H1 (cell line): ENCODE measurements around the gene MIR17HG. TPM values are rescaled to one million over a fixed set of nuclear protein-coding genes. Genes with fewer than 3 reads are reported as not detected.

Source experiments
- CTCF ChIA-PET: fragments of 300-600 bp; sonication (Branson Sonifier 250); formaldehyde crosslinking; loops from one replicate; lab custom pipeline; 2021; ENCODE audit not compliant: partially characterized antibody; lab: Charles Lee
- POLR2A ChIA-PET: fragments of 300-600 bp; sonication (Branson Sonifier 250); formaldehyde crosslinking; loops from one replicate; lab custom pipeline; 2021; ENCODE audit warnings: inconsistent platforms; ENCODE audit not compliant: partially characterized antibody; lab: Charles Lee
- DNase-seq, 2 experiments: peaks; one replicate each; pipeline versions ENCODE4 v3.0.0 to v3.0.0-alpha.2; 2010 to 2022; ENCODE audit warnings: low spot score in 2 of 2, low read depth in 1 of 2, mixed read lengths in 1 of 2
- FAIRE-seq: peaks from 2 replicates; lab custom pipeline; 2011; peaks lifted over from hg19 to GRCh38; lab: Jason Lieb, UNC
- H2AFZ ChIP-seq: 2 replicates; pipeline ENCODE4 v1.8.1; 2012; ENCODE audit warnings: low read length, inconsistent platforms
- H2AK5ac ChIP-seq: 2 replicates; pipeline ENCODE4 v1.6.1; 2013; ENCODE audit warnings: low read depth, low read length
- H2BK120ac ChIP-seq: replicated peaks from 2 replicates; pipeline ENCODE3; 2013; ENCODE audit warnings: low read depth, low read length, inconsistent platforms
- H2BK12ac ChIP-seq: 2 replicates; pipeline ENCODE4 v1.6.1; 2013; ENCODE audit warnings: low read depth, low read length
- H2BK15ac ChIP-seq: 2 replicates; pipeline ENCODE4 v1.6.1; 2013; ENCODE audit warnings: low read length
- H2BK20ac ChIP-seq: 2 replicates; pipeline ENCODE4 v1.6.1; 2013; ENCODE audit warnings: low read length
- H2BK5ac ChIP-seq: 2 replicates; pipeline ENCODE4 v1.6.1; 2013; ENCODE audit warnings: low read depth, low read length
- H3K14ac ChIP-seq: 2 replicates; pipeline ENCODE4 v1.6.1; 2013; ENCODE audit warnings: inconsistent platforms; ENCODE audit not compliant: insufficient read length
- H3K18ac ChIP-seq: 2 replicates; pipeline ENCODE4 v1.6.1; 2013; ENCODE audit warnings: low read length; ENCODE audit errors: extremely low read depth
- H3K23ac ChIP-seq: 2 replicates; pipeline ENCODE4 v1.6.1; 2013; ENCODE audit warnings: inconsistent platforms; ENCODE audit not compliant: insufficient read length
- H3K23me2 ChIP-seq: 2 replicates; pipeline ENCODE4 v1.6.1; 2013; ENCODE audit warnings: low read depth, low read length
- H3K27ac ChIP-seq: 2 replicates; pipeline ENCODE4 v1.6.1; 2011; ENCODE audit warnings: low read depth, low read length, inconsistent platforms
- H3K27me3 ChIP-seq, 4 experiments: replicated peaks in 1 of 4; 1 replicate in 1 of 4; 2 replicates in 3 of 4; pipeline versions ENCODE4 v1.6.1 to v1.8.1; 2011 to 2013; ENCODE audit warnings: low read length in 3 of 4, mild to moderate bottlenecking in 3 of 4, inconsistent platforms in 2 of 4, mixed read lengths in 2 of 4, moderate library complexity in 1 of 4; ENCODE audit not compliant: control insufficient read depth in 3 of 4, insufficient read depth in 3 of 4; ENCODE audit errors: extremely low read depth in 1 of 4
- H3K36me3 ChIP-seq, 4 experiments: 2 replicates each; pipeline versions ENCODE4 v1.6.1 to v1.8.1; 2011 to 2013; ENCODE audit warnings: mild to moderate bottlenecking in 4 of 4, low read length in 3 of 4, moderate library complexity in 2 of 4, control low read depth in 1 of 4, inconsistent platforms in 1 of 4; ENCODE audit not compliant: insufficient read depth in 4 of 4, control insufficient read depth in 2 of 4
- H3K4ac ChIP-seq: replicated peaks from 2 replicates; pipeline ENCODE3; 2013; ENCODE audit warnings: low read length, low read depth, mixed read lengths, inconsistent platforms; ENCODE audit not compliant: insufficient read length
- H3K4me1 ChIP-seq, 4 experiments: replicated peaks in 1 of 4; 1 replicate in 1 of 4; 2 replicates in 3 of 4; pipeline versions ENCODE4 v1.6.1 to v1.8.1; 2011 to 2013; ENCODE audit warnings: low read length in 3 of 4, inconsistent platforms in 2 of 4, mixed read lengths in 1 of 4; ENCODE audit not compliant: insufficient read depth in 4 of 4, control insufficient read depth in 3 of 4
- H3K4me2 ChIP-seq, 2 experiments: 2 replicates each; pipeline versions ENCODE4 v1.6.1 to v1.8.1; 2011 to 2013; ENCODE audit warnings: low read depth in 2 of 2, low read length in 2 of 2, control low read depth in 1 of 2, inconsistent platforms in 1 of 2, mild to moderate bottlenecking in 1 of 2; ENCODE audit not compliant: insufficient read depth in 1 of 2
- H3K4me3 ChIP-seq, 4 experiments: fragments of 200-600, 300-600 bp in 1 of 4; sonication (generic), shearing (Covaris generic), sonication (Bioruptor Twin) in 1 of 4; 2 replicates each; pipeline versions ENCODE4 v1.5.1 to v1.8.1; 2011 to 2016; ENCODE audit warnings: low read length in 4 of 4, low read depth in 3 of 4, control low read depth in 2 of 4, inconsistent platforms in 2 of 4, mild to moderate bottlenecking in 2 of 4, mixed read lengths in 1 of 4, moderate library complexity in 1 of 4; ENCODE audit not compliant: insufficient read depth in 2 of 4; ENCODE audit errors: extremely low read depth in 1 of 4
- H3K56ac ChIP-seq: replicated peaks from 2 replicates; pipeline ENCODE3; 2013; ENCODE audit warnings: low read depth, mild to moderate bottlenecking, mixed read lengths, low read length, inconsistent platforms; ENCODE audit not compliant: insufficient read length
- H3K79me1 ChIP-seq: 2 replicates; pipeline ENCODE4 v1.6.1; 2013; ENCODE audit warnings: low read depth, low read length, control low read depth
- H3K79me2 ChIP-seq, 2 experiments: 2 replicates each; pipeline versions ENCODE4 v1.6.1 to v1.8.1; 2012 to 2013; ENCODE audit warnings: low read length in 2 of 2, mild to moderate bottlenecking in 2 of 2, inconsistent platforms in 1 of 2; ENCODE audit not compliant: insufficient read depth in 2 of 2, control insufficient read depth in 1 of 2
- H3K9ac ChIP-seq, 4 experiments: replicated peaks in 1 of 4; 1 replicate in 1 of 4; 2 replicates in 3 of 4; pipeline versions ENCODE4 v1.6.1 to v1.8.1; 2011 to 2013; ENCODE audit warnings: low read depth in 3 of 4, low read length in 3 of 4, control low read depth in 2 of 4, mild to moderate bottlenecking in 2 of 4, moderate library complexity in 2 of 4, inconsistent platforms in 1 of 4; ENCODE audit errors: extremely low read depth in 1 of 4
- H3K9me3 ChIP-seq, 2 experiments: 2 replicates each; pipeline versions ENCODE4 v1.6.1 to v1.8.1; 2012 to 2013; ENCODE audit warnings: mild to moderate bottlenecking in 2 of 2, moderate library complexity in 2 of 2, control low read depth in 1 of 2, inconsistent platforms in 1 of 2, low read depth in 1 of 2, low read length in 1 of 2, mixed read lengths in 1 of 2; ENCODE audit not compliant: insufficient read depth in 2 of 2
- H4K20me1 ChIP-seq, 2 experiments: replicated peaks in 1 of 2; 2 replicates each; pipeline versions ENCODE3 to v1.8.1; 2011 to 2013; ENCODE audit warnings: inconsistent platforms in 2 of 2, low read length in 2 of 2, mild to moderate bottlenecking in 1 of 2; ENCODE audit not compliant: insufficient read depth in 2 of 2, control insufficient read depth in 1 of 2
- H4K5ac ChIP-seq: 2 replicates; pipeline ENCODE4 v1.6.1; 2013; ENCODE audit warnings: low read length, low read depth, mixed read lengths, inconsistent platforms; ENCODE audit not compliant: insufficient read length
- H4K8ac ChIP-seq: 2 replicates; pipeline ENCODE4 v1.8.0; 2013; ENCODE audit warnings: mild to moderate bottlenecking, moderate library complexity, low read length, inconsistent platforms; ENCODE audit not compliant: insufficient read depth; ENCODE audit errors: extremely low read depth
- H4K91ac ChIP-seq: replicated peaks from 2 replicates; pipeline ENCODE3; 2013; ENCODE audit warnings: low read length, mixed read lengths, inconsistent platforms; ENCODE audit not compliant: insufficient read length
- ASH2L ChIP-seq: fragments of 200-600, 300-600 bp; sonication (generic); IDR thresholded peaks from one replicate; pipeline ENCODE4 v1.7.1; 2017; ENCODE audit warnings: low read length
- ATF3 ChIP-seq: IDR thresholded peaks from 2 replicates; pipeline ENCODE4 v1.6.1; 2011; ENCODE audit warnings: low read depth, mild to moderate bottlenecking, low read length; ENCODE audit not compliant: insufficient read depth
- BCL11A ChIP-seq, 2 experiments: IDR thresholded peaks; one replicate each; pipeline ENCODE4 v1.6.1; 2011; ENCODE audit warnings: low read depth in 2 of 2, low read length in 2 of 2, mild to moderate bottlenecking in 2 of 2
- BRCA1 ChIP-seq: IDR thresholded peaks from 2 replicates; pipeline ENCODE4 v1.6.1; 2012; ENCODE audit warnings: low read depth, low read length, improper control_type of control experiment
- CBX5 ChIP-seq: fragments of 300-800, 300-1000 bp; sonication (generic); IDR thresholded peaks from 2 replicates; pipeline ENCODE4 v1.7.1; 2016; ENCODE audit warnings: antibody characterized with exemption, low read length, low read depth
- CHD1 ChIP-seq: IDR thresholded peaks from 2 replicates; pipeline ENCODE4 v1.6.1; 2012; ENCODE audit warnings: low read depth, low read length, improper control_type of control experiment
- EZH2 ChIP-seq: fragments of 200-600 bp; sonication (generic); IDR thresholded peaks from 2 replicates; pipeline ENCODE4 v1.7.1; 2012; ENCODE audit warnings: low read depth, mild to moderate bottlenecking, moderate library complexity, low read length, inconsistent platforms; ENCODE audit not compliant: severe bottlenecking
- HDAC6 ChIP-seq: IDR thresholded peaks from one replicate; pipeline ENCODE4 v1.7.1; 2012; ENCODE audit warnings: low read depth, mild to moderate bottlenecking, inconsistent platforms, low read length, moderate library complexity
- JUN ChIP-seq: IDR thresholded peaks from 2 replicates; pipeline ENCODE4 v1.6.1; 2011; ENCODE audit warnings: low read depth, mild to moderate bottlenecking, improper control_type of control experiment, low read length
- KDM1A ChIP-seq: fragments of 200-600, 300-600 bp; sonication (generic); IDR thresholded peaks from 2 replicates; pipeline ENCODE4 v1.7.1; 2016; ENCODE audit warnings: mild to moderate bottlenecking, low read length, borderline replicate concordance
- POU5F1 ChIP-seq: IDR thresholded peaks from 2 replicates; pipeline ENCODE4 v1.6.1; 2011; ENCODE audit warnings: low read depth, mild to moderate bottlenecking, low read length, moderate library complexity
- SAP30 ChIP-seq: fragments of 300-600 bp; sonication (generic); IDR thresholded peaks from 2 replicates; pipeline ENCODE4 v1.7.1; 2012; ENCODE audit warnings: low read length, moderate library complexity, mild to moderate bottlenecking, inconsistent platforms; ENCODE audit not compliant: insufficient read depth, insufficient replicate concordance
- SIX5 ChIP-seq: IDR thresholded peaks from 2 replicates; pipeline ENCODE4 v1.6.1; 2011; ENCODE audit warnings: mild to moderate bottlenecking, low read depth, low read length
- SP2 ChIP-seq: IDR thresholded peaks from 2 replicates; pipeline ENCODE4 v1.6.1; 2012; ENCODE audit warnings: mild to moderate bottlenecking, low read length, inconsistent platforms
- TCF12 ChIP-seq: IDR thresholded peaks from 2 replicates; pipeline ENCODE4 v1.6.1; 2011; ENCODE audit warnings: low read depth, mild to moderate bottlenecking, low read length
- WGBS, 2 experiments: shearing (Covaris generic) in 1 of 2; methylation state at CpG; one replicate each; pipeline versions ENCODE4 v1.1.6 to v1.1.7; 2013 to 2015; ENCODE audit warnings: low lambda C conversion rate in 2 of 2, mixed read lengths in 2 of 2, inconsistent platforms in 1 of 2, low coverage in 1 of 2, missing lambda C conversion rate in 1 of 2; ENCODE audit not compliant: insufficient replicate concordance in 2 of 2, insufficient coverage in 1 of 2, insufficient read length in 1 of 2; ENCODE audit errors: extremely low coverage in 1 of 2, missing lambda C conversion rate in 1 of 2; 5-methylcytosine and 5-hydroxymethylcytosine counted together
- polyA plus RNA-seq, 7 experiments: library from polyadenylated mRNA; depleted of rRNA in 3 of 7; stranded (reverse) in 5 of 7; unstranded in 2 of 7; fragments of >200 nt in 5 of 7; fragments of 200-250 nt in 2 of 7; gene quantifications; 1 replicate in 5 of 7; 2 replicates in 1 of 7; 4 replicates in 1 of 7; pipeline versions ENCODE4 v1.2.1 to v1.2.3, GENCODE V29; 2011 to 2013; ENCODE audit warnings: missing spikeins in 2 of 7, mixed read lengths in 2 of 7
- total RNA-seq: library from RNA; stranded (reverse); fragmentation: NEBNext Ultra II Directional; extraction: Animal tissue kit (Norgen Biotek cat#: 25700); gene quantifications from 2 replicates; pipeline ENCODE4 v1.2.1, GENCODE V29; 2021

The MIR17HG gene
- total and polyA plus RNA-seq, 2 of the 8 experiments (the other 6 are each of a cell fraction or from before 2014, with no cell fraction given), result 11.5 to 36.9 TPM

- H3K23me2 ChIP-seq, result no peaks in the 10 kb centered on the region
- ChIA-PET POLR2A (interaction anchor here (0.8 to 2.1 kb wide), 4 partner anchors 9 to 16 kb away, joined by 3 to 15 read pairs (median 5); no protein-coding TSS in a partner anchor), CTCF (interaction anchor here (0.9 to 3.6 kb wide), 3 partner anchors 21 to 208 kb away, joined by 3 to 27 read pairs (median 3); no protein-coding TSS in a partner anchor)
- no peaks in the 10 kb centered on the region for H3K27me3 ChIP-seq
- no peak overlapping the region for H3K4me2 ChIP-seq
- no peak for FAIRE-seq
- no peak overlapping the region for H3K18ac ChIP-seq
- no peak overlapping the region for H2AK5ac ChIP-seq
- no peak overlapping the region for H2AFZ ChIP-seq
- H3K36me3 ChIP-seq, result no peaks in the 10 kb centered on the region
- 88% methylated on average over 3 of the region's 3 CpGs; no CpG with 5 or more reads in 1 of the 2 experiments for WGBS, 2 experiments
- H3K79me2 ChIP-seq, result no peaks in the 10 kb centered on the region
- H4K5ac ChIP-seq, result no peak overlapping the region
- no peak overlapping the region for H3K23ac ChIP-seq
- no peak overlapping the region for H4K8ac ChIP-seq
- no peak overlapping the region for H2BK120ac ChIP-seq
- no peak overlapping the region for H2BK12ac ChIP-seq
- H3K9ac ChIP-seq, result no peak overlapping the region
- H2BK15ac ChIP-seq, result no peak overlapping the region
- H4K91ac ChIP-seq, result no peak overlapping the region
- no peaks in the 10 kb centered on the region for H4K20me1 ChIP-seq
- no peak overlapping the region for H2BK5ac ChIP-seq
- no peaks in the 10 kb centered on the region; a peak in 2 of 7 replicates for H3K4me1 ChIP-seq
- H3K27ac ChIP-seq, result no peak overlapping the region
- no peak overlapping the region for H3K56ac ChIP-seq
- no peaks in the 10 kb centered on the region for H3K79me1 ChIP-seq
- H2BK20ac ChIP-seq, result no peak overlapping the region
- H3K4me3 ChIP-seq, result no peak overlapping the region
- H3K9me3 ChIP-seq, result no peaks in the 10 kb centered on the region
- H3K14ac ChIP-seq, result no peak overlapping the region
- H3K4ac ChIP-seq, result no peak overlapping the region
- no peak for DNase-seq
- no peak for TF ChIP-seq POU5F1
- TF ChIP-seq SP2, result no peak
- TF ChIP-seq TCF12, result no peak
- no peak for TF ChIP-seq KDM1A
- no peak for TF ChIP-seq CHD1
- TF ChIP-seq CBX5, result no peak
- TF ChIP-seq BRCA1, result no peak
- no peak for TF ChIP-seq JUN
- no peak for TF ChIP-seq SIX5
- no peak for TF ChIP-seq EZH2
- no peak for TF ChIP-seq BCL11A (IDR thresholded peaks at IDR 0.05; ENCODE audit: low read depth in 2 of 2, low read length in 2 of 2)
- TF ChIP-seq ATF3, result no peak
- no peak for TF ChIP-seq ASH2L
- no peak for TF ChIP-seq SAP30
- TF ChIP-seq HDAC6, result no peak
Measured at GRCh38 chr13:91372911-91373310, 25.4 kb downstream of the MIR17HG start.
